HG03066 (cell line): ENCODE measurements around the gene NOLC1.
A peak's percentile ranks its signal among the peaks of the same experiment; 100 is the strongest.

Experiments used
- ATAC-seq: cut with Tn5 transposase; IDR thresholded peaks from one replicate; pipeline ENCODE4 v1.9.1; 2021; ENCODE audit warnings: low read depth; ENCODE audit not compliant: unreplicated experiment

NOLC1 gene

DNA sequence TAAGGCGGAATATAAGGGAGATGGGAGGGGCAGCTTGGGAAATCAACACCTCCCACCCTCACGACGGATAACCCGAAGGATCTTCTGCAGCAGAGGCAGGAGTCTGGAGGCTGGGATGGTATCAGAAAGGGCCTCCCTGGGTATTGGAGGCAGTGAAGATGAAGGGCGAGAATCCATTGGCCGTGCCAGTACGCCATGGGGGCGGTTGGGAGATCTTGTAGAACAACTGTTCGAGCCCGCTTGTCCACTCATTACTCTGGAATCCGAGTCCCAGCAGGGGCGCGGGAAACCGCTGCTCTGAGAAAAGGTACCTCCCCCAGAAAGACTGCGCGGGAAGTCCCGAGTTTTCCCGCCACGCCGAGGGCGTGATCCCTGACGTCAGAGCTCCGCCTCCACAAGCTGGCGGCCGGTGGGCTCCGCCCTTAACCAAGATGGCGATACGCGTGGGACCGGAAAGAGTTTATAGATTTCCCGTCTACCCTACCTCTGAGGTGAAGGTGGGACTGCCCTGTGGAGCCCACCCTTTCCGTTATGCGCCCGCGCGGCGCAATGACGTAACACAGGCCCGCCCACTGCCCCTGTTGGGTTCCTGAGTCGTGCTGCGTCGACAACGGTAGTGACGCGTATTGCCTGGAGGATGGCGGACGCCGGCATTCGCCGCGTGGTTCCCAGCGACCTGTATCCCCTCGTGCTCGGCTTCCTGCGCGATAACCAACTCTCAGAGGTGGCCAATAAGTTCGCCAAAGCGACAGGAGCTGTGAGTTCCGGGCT, at the start of gene NOLC1:
NOLC1 (plus strand) TSS at position 616 of the 771 bp plus-strand sequence; CDS start at position 638, 22 bp downstream.
- ATAC-seq: peak; percentile 93

GRCh38 chr10:102102421-102102820, 49.8 kb upstream of the NOLC1 start:
- ATAC-seq: no peak

- ATAC-seq: no peak
These were observed 45.2 kb upstream of the NOLC1 start for GRCh38 chr10:102106998-102107397.

DNA sequence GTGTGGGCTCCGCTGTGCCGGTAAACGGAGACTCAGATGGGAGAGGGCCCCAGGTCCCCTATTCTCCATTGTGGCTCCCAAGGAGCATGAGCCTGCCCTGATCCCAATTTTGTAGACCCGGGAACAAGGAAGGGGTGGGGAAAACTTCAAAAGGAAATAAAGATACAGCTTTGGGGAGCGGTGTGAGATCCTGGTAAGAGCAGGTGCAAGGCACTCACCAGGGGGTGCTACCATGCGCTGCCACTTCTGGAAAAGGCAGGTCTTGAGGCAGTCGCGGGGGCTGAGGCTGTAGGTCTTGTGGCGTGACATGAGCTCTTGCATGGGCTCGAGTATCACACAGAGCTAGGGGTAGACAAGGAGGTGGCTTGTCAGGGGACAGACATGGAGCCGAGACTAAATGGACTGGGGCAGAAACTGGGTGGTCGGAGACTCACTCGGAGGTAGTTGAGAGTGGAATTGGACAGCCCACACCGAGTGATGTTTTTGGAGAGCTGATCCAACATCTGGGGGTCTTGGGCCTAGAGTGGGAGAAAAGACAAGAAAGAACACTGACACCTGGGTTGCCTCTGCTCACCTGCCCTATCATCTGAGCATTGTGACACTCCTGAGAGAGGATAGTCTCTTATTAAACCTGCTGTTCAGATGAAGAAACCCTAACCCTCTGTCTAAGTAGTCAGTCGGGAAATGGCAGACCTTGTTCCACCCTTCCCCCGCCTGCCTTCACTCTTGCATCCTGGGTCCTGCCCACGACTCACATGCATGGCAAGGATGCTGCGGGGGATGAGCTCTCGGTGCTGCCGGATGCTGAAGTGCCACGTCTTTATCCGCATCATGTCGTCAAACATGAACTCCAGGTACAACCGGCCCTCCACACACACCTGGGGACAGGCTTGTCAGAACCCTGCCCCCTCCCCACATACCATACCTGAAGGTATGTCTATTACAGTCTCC, 42.7 kb upstream of the NOLC1 start:
- no peak for ATAC-seq

GRCh38 chr10:102111276-102111675, 40.9 kb upstream of the NOLC1 start:
- no peak for ATAC-seq

DNA sequence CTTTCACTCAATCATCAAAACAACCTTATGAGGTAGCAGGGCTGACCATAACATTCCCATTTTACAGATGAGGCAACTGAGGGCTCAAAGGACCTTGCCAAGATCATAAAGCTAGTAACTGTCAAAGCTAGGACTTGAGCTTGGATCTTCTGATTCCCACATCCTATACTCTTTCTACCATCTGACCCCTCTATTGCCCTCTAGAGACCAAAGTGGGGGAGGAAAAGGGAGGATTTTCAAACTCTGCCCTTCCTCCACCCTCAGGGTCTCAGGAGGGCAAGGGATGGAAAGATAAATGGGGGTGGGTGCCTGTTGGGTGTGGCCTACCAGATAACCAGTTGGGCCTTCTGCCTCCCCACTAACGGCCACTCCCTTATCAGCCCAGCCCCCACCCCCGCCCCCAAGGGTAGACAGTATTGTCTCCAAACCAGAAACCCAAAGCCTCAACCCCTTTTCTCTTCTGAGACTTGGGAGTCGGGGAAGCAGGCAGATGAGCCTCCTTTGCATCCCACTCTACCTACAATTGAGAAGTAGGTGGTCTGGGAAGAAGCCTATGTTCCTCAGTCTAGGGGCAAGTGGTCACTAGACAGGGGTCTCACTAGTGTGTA, 39.9 kb upstream of the NOLC1 start:
- ATAC-seq: no peak

DNA sequence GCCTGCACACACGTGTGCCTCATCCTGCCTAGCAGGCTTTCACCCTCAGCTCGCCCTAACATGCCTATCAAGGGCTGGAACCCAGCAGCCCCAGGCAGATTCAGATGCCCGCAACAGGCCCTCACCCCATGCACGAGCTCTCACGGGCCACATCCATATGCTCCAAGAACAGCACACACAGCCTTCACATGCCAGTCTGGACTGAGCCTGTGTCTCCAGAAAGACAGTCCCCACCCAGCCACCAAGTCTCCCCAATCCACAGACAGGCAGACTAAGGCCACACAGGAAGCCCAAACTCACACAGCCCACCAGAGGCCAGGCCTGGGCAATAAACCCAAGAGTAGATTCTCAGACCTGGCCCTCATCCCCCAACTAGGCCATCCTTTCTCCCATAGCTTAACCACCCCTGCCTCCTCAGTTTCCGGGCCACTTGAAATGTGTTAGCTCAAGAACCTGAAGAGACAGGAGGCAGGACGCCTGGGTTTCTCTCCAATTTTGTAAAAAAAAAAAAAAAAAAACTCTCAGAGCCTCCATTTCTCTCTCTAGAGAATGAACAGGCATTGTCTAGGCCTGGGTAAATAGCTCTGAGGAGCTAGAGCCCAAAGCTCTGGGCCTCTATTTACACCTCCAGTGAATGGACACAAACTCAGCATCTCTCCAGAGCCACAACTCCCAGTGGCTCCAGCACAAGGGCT, 38.8 kb upstream of the NOLC1 start:
- ATAC-seq: no peak

DNA sequence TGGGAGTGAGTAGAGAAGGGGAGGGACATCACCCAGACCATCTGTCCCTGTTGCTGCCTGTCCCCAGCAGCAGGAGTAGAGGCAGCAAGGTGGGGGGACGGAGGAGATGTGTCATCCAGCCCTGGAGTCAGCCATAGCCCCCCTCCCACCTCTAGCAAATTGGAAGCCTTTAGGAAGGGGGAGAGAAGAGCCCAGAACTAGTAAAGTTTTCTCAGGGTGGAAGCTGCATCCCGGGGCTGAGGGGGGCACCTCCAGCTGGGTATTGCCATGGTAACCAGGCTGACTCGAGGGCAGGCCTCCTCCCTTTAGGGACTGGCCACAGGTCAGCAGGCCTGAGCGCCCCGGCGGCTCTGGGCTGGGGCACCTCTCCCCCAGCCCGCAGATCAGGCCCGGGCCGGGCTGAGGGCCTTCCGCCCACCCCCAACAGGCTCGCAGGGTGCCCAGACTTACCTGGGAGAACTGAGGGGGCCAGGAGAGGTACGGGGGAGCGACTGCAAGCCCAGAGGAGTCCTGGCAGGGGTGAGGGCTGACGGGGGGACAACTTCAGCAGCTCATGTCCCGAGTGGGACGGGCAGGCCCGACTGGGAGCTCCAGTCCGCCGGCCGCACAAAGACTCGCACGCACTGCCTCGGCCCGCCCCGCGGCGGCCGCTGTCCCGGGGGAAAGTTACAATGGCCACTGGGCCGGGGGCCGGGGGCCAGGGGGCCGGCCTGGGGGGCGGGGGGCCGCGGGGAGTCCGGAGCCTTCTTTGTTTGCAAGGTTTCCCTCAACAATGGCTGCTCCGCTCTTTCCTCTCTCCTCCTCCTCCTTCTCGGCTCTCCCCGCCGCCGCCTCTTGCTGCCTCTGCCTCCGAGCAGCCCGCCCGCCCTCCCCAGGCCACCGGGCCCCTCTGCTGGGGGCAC, 38.0 kb upstream of the NOLC1 start:
- ATAC-seq: peak; percentile 14

DNA sequence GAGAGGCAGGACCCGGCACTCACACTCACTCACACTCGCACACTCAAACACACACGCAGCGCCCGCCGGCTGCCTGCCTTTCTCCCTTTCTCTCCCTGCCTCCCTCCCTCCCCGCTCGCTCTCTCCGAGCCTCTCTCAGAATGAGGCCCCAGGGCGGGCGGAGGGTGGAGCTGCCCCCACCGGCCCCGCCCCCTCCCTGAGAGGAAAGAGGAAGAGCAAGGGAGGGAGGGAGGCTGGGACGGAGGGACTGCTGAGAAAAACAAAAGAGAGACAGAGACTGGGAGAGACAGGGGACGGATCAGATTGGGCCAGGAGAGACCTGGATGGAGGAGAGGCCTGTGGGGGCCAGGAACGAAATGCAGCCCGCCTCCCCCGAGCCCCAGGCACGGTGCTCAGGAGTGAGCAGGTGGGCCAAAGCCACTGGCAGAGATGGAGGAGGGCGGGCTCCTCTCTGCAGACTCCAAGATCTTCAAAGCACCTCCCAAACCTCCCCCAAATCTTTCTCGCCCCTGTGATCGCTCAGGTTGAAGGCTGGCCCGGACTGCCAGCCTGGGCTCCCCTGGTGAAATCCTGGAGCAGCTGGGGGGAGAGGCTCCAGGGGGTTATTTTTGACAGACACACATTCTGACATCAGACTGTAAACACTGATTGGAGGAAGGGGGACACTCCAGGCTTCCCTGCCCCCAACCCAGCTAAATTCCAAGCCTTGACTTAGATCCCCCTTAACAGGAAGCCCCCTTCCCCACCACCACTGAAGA, 37.1 kb upstream of the NOLC1 start:
- ATAC-seq: peak; percentile 55

DNA sequence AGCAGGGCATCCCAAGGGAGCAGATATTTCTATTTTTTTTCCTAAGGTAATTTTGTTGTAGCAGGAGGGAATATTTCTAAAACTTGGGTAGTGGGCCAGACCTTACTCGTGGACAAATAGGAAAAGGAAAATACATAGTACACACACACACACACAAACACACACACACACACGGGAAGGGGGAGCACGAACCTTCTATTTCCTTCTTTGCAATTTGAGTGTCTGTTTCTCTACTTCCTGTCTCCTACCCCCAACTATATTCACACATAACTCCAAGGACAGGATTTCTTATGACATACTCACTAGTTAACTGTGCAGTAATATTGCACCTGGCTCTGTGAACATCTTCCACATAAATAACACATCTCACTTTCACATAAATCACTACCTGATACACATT, 36.4 kb upstream of the NOLC1 start:
- no peak for ATAC-seq

- ATAC-seq: no peak
These were observed 35.5 kb upstream of the NOLC1 start for GRCh38 chr10:102116656-102117055.

- no peak for ATAC-seq
These were observed 34.6 kb upstream of the NOLC1 start for GRCh38 chr10:102117391-102118159.

- ATAC-seq: no peak
These were observed 33.3 kb upstream of the NOLC1 start for GRCh38 chr10:102118867-102119266.

GRCh38 chr10:102119417-102120141, 32.6 kb upstream of the NOLC1 start:
- no peak for ATAC-seq

- ATAC-seq: peak; percentile 48
These were observed 31.8 kb upstream of the NOLC1 start, which contains the start of gene LDB1 for GRCh38 chr10:102120142-102120990. TSS of gene LDB1 (minus strand) at chr10:102120368. CDS start at chr10:102120110, 258 bp downstream.

GRCh38 chr10:102120991-102121738, 31.0 kb upstream of the NOLC1 start:
- ATAC-seq: no peak
